ENCODE measurements around the gene RNGTT.
"Not testable (repeated sequence)": the region's sequence is repeated elsewhere in the genome, so short reads cannot be mapped to it uniquely, and the experiment has no call there.

RNGTT gene

DNA sequence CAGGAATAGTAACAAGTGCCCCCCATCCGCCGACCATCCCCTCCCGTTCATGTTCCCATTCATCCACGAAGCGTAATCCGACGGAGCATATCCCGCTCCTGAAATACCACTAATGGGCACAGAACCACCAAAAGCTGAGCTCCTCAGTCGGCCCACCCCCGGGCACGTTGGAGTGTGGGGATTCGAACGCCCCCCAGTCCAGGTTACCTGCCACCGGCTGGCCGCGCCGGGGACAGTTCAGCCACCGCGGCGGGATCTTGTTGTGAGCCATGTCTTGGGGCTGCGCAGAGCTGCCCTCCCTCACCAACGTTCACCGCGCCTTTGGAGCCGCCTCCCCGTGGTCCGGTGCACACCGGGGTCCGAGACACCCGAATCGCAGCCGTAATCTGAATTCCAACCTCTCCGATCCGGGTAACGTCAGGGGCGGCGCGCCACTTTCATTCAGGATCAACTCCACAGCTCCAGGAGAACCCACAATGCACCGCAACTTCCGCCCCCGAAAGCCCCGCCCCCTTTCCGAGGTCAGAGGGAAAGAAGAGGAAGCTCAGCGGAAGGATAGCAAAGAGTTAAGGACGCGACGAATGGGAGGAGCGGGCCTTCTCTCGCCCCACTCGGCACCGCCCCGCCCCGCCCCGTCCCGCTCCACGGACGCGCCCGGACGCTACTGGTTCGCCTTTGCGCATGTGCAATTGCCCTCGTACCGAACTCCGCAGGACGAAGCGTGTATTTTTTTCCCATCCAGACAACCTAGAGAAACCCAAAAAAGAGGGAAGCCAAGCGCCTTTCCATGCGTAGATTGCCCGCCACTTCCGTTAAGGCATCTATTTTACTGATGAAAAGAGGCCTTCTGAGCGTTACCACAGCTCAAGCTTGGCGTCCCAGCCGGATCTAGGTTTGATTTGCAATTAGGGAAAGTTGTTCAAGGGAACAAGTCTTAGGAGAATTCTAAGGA, at the start of gene RNGTT:
TSS of gene RNGTT (minus strand) at position 480 of the 952 bp plus-strand sequence. CDS start at position 271, 209 bp downstream.
- peak; percentile 99 for DNase-seq

DNA sequence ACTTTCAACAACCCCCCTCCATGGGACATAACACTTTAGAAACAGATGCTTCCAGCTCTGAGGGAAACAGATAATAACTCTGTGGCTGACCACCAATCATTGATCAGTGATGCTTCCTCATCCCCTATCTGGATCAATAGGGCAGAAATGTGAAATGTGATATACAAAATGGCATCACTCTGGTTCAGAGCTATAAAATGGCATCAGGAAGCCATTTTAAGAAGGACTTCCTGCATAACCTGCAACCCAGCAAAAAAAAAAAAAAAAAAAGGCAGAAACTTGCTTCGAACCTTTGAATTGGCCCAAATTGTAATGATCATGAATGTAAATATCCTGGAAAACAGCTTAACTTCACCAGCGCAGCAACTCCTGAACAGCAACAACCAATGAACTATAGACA, 48.0 kb upstream of the RNGTT start:
- DNase-seq = no peak

DNA sequence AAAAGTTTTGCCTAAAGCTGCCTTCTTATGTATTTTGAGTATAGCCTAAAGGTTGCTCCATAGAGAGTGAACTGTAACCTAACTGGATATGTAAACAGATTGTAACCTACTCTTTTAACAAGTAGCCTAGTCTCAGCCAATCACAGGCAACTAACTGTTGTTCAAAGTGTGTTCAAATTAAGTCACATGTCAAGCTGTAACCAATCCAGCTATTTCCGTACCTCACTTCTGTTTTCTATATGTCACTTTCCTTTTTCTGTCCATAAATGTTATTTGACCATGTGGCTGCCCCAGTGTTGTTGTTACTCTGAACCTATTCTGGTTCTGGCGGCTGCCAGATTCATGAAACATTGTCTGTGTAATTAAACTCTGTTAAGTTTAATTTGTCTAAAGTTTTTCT, 47.4 kb upstream of the RNGTT start:
- DNase-seq = no peak

DNA sequence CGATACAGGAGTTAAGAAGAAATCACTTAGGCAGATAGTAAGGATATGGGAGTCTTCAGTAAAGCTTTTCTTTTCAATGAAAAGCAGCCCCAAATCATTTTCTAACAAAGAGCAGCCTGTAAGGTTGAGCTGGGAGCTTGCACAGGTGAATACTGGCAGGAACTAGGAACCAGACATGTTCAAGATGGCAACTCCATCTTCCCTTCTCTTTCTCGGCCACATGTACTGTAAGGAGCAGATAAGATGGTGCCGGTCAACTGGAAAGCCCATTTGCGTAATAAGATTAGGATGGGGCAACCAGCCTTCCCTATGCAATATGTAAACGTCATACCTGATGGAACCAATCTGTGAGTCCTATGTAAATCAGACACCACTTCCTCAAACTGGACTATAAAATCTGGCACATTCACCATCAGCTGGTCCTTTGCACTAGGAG, 46.2 kb upstream of the RNGTT start:
- DNase-seq = no peak

DNA sequence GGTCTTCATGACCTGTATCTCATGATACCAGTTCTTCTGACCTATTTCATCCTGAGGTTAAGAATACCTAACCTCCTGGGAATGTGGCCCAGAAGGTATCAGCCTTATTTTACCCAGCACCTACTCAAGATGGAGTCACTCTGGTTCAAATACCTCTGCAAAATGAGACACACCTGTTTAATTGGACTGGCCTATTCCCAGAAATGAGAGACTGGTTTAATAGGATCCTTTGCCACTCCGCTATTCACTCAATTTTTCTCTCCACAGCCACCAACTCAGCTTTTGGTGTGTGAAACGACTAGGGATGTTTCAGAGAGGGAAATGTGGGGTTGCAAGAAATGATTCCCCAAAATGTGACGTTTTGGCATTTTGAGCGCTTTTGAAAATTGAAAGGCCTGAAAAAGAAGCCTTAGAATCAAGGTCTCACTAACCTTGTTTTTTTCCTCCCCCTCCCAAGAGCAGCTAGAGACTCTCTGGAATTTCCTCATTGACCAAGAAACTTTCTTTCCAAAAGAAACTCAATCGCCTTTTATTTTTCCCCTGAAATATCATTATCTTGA, 45.5 kb upstream of the RNGTT start:
- DNase-seq = no peak

DNA sequence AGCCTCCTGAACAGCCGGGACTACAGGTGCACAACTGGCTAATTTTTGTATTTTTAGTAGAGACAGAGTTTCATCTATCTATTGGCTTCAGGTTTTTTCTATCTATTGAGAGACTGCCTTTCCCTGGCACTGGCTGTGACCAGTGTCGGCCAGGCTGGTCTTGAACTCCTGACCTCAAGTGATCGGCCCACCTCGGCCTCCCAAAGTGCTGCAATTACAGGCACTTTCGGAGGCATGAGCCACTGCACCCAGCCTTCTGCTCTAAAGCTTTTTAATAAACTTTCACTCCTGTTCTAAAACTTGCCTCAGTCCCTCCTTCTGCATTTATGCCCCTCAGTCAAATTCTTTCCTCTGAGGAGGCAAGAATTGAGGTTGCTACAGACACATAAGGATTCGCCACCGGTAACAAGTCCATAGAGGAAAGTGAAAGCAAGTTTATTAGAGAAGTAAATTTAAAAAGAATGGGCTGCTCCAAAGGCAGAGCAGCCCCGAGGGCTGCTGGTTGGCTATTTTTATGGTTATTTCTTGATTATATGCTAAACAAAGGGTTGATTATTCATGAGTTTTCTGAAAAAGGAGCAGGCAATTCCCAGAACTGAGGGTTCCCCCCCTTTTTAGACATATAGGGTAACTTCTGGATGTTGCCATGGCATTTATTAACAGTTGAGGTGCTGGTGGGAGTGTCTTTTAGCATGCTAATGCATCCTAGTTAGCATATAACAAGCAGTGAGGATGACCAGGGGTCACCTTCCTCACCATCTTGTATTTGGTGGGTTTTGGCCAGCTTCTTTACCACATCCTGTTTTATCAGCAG, 44.8 kb upstream of the RNGTT start:
- DNase-seq = no peak

DNA sequence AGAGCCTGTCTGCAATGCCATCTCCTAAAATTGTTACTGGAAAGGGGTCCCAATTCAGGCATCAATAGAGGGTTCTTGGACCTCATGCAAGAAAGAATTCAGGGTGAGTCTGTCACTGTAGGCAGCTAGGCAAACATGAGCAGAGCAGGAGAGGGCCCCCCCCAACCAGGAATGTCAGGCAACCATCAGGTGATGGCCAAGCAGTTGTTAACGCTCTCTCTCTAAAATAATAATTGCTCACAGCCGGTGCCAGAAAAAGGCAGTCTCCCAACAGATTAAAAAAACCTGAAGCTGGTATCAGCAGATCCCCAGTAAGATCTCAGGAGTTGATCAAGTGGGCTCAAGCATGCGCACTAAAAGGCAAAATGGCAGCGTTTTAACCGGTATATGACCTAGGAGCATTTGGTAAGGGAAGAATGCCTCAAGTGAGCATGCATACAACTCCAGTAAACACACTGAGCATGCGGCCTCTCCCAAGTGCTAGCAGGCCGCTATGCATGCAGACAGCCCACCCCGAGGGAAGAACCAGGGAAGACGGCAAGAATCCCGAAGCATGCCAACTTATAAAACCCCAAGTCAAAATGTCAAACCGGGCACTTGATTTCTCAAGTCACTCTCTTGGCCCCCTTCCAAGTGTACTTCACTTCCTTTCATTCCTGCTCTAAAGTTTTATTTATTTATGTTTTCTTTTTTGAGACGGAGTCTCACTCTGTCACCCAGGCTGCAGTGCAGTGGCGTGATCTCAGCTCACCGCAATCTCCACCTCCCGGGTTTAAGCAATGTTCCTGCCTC, 44.0 kb upstream of the RNGTT start:
- no peak for DNase-seq

DNA sequence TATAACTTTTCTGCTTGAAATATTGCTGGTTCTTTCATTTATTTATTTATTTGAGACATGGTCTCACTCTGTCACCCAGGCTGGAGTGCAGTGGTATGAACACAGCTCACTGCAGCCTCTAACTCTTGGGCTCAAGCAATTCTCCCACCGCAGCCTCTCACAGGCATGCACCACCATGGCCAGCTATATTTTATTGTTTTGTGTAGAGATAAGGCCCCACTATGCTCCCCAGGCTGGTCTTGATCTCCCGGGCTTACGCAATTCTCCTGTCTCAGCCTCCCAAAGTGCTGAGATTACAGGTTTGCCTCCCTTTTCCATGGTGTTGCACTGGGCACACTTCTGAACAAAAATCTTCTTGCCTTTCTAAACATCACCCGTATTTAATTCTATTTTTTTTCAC, 39.1 kb upstream of the RNGTT start:
- DNase-seq = no peak

DNA sequence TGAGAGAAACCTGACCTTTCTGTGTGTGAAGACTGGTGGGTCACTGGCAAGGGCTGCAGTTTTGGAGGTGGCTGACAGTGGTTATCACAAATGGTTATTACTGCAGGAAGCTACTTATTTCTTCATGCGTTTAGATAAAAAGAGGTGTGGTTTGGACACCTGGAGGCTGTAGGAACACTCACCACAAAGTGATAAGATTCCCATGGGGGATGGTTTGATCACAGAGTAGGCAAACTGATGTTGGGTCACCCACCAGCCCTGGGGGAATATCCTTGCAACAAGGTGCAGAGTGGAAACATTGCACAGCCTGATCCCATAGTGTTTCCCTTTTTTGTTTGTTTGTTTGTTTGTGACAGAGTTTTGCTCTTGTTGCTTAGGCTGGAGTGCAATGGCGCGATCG, 33.9 kb upstream of the RNGTT start:
- DNase-seq = no peak

DNA sequence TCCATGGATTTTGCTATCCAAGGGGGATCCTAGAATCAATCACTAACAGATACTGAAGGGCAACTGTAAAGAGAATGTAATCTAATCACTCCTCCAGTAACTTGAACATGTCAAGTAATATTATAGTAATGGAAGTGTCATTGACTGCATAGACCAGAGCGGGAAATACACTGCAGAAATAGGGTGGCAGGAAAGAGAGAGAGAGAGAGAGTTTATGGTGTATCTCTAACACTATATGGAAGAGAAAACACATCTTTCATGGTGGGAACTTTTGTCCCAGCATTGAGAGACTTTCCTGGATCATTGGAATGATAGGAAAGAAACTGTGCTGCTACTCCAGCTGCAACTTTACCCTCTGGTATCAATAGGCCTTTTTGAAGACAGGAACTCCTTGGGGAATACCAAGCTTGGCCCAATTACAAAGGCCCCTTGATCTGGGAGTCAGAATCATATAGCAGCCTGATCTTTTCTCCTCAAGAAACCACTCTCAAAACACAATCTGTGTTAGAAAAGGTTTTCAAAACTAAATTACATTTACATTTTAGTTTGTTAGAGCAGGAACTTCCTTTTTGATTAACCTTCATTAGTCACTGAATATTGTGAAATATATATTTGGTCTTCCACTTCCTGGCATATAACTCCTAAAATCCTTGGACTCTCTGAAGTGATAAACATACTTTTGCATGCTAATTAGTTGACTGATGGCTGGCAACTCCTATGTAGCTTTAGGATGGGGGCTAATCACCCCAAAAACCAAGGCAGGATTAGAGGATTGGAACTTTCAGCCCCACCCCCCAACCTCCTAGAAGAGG, 29.5 kb upstream of the RNGTT start:
- no peak for DNase-seq

DNA sequence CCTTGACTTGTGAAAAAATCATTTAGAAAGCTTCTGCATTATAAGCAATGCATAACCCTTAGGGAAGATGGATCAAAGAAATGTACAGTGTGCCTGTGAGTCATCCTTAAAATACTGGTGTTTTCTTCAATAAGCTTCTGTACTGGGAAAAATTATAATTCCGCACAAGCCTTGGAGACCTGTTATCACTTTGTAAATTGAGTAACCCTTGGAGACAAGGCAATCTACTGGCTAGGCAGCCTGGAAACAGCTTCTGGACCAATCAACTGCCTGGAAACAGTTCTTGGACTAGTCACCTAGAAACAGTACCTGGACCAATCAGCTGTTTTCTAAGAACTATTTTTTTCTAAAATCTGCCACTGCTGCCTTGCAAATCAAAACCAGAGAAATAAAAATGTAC, 25.8 kb upstream of the RNGTT start:
- DNase-seq = no peak

DNA sequence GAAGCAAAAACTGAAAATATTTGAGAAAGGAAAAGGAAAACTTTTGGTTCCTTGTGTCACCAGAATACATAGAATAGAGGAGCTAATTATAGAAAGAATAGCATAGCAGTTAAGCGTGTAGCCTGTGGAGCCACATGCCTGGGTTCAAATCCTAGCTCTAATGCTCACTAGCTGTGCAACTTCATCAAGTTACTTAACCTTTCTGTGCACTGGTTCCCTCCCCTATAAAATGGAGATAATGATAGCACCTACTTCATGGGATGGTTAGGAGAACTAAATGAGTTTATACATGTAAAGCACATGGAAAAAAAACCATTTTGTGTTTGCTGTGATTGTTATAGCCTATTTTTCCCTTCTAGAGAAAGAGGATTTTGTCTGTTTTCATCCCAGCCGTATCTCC, 24.5 kb upstream of the RNGTT start:
- no peak for DNase-seq

DNA sequence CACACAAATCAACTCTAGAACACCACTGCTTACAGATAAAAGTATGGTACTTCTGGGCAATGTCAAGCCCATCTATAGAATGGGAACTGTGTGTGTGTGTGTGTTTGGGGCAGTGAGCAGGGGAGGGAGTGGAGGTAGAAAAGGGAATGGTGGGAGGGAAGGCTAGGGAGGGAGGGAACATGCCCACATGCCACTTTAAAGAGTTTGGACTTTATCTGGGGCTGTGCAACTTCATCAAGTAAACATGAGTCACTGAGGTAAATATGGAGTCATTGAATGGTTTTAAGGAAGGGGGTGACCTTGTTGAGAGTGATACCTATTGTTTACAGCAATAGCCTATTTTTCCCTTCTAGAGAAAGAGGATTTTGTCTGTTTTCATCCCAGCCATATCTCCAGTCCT, 22.5 kb upstream of the RNGTT start:
- DNase-seq = no peak

DNA sequence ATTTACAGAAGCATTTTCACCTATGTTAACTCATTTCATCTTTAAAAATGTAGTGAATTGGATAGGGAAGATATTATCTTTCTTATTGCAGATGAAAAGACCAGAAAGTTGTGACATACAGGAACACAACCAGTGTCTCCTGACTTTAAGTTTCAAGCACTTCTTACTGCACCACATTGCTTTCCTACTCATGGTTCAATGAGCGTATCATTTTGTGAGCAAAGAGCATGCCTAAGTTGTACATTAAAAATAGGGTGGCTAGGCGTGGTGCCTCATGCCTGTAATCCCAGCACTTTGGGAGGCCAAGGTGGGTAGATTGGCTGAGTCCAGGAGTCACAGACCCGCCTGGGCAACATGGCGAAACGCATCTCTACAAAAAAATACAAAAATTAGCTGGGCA, 21.2 kb upstream of the RNGTT start:
- no peak for DNase-seq

DNA sequence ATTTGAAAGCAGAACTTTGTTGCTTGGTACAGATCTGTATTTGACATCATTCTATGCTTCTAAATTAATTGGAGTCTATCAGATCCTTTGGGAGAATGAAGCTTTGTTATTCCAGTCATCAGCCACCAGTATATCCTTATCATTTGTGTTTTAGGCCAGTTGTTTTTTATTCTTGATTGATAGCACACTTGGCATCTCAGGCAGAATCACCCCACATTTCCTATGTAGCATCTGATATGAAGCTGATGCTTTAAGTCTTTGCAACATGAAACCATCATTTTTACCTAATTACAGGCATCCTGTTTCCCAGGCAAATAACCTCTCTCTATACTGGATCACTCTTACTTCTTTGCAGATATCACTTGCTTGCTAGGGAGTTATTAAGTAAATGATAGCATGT, 20.7 kb upstream of the RNGTT start:
- no peak for DNase-seq

DNA sequence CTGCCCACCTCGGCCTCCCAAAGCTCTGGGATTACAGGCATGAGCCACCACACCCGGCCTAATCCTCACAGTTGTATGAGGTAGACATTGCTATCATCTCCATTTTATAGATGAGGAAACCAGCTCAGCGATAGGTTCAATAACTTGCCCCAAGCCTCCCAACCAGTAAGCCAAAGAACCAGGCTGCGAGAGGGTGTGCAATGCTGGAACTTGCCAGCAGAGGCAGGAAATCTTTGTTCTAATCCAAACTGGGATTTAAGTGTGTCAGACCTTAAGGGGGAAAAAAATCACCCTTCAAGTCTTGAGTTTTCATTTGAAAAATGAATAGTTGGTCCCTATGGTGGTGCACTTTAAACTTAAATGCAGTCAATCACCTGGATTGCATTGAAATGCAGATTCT, 20.1 kb upstream of the RNGTT start:
- DNase-seq = no peak

DNA sequence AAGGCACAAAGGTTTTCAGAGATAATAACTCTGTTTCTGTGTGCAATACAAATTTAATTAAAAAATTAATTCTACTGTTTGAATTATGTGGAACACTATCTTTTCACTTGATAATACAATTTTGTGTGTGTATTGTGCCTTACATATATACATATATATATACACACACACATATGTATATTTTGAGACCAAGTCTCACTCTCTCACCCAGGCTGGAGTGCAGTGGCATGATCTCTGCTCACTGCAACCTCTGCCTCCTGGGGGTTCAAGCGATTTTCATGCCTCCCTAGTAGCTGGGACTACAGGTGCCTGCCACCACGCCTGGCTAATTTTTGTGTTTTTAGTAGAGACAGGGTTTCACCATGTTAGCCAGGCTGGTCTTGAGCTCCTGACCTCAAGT, 19.7 kb upstream of the RNGTT start:
- not testable (repeated sequence) for DNase-seq

DNA sequence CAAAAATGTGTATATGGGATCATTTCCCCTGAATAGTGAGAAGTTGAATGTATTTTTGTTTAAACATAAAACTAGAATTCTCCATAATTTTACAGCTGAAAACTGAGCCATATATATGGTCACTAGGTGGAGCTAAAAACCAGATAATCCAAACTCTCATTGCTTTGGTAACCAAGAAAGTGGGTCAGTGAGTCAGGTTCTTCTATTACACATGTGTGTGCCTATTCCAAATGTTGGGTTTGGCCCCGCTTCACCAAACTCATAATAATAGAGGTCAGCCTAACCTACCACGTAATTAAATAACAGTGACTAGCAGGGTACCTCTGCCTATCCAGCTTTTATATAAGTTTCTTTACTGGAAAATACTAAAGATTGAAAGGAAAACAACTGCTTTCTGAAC, 19.3 kb upstream of the RNGTT start:
- peak; percentile 33 for DNase-seq

DNA sequence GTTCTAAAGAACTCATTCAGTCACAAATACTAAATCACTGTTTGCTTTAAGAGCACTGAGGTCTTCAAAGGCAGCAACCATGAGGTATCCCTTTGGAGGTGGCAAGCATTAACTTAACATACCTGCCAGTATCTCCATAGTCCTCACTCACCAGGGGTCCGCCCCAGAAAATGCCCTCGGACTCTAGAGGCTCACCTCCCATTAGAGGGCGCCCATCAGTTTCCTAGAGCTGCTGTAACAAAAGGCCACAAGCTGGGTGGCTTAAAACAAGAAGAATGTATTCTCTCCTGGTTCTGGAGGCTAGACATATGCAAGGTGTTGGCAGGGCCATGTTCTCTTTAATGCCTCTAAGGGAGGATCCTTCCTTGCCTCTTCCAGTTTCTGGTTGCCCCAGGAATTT, 12.0 kb upstream of the RNGTT start:
- no peak for DNase-seq

DNA sequence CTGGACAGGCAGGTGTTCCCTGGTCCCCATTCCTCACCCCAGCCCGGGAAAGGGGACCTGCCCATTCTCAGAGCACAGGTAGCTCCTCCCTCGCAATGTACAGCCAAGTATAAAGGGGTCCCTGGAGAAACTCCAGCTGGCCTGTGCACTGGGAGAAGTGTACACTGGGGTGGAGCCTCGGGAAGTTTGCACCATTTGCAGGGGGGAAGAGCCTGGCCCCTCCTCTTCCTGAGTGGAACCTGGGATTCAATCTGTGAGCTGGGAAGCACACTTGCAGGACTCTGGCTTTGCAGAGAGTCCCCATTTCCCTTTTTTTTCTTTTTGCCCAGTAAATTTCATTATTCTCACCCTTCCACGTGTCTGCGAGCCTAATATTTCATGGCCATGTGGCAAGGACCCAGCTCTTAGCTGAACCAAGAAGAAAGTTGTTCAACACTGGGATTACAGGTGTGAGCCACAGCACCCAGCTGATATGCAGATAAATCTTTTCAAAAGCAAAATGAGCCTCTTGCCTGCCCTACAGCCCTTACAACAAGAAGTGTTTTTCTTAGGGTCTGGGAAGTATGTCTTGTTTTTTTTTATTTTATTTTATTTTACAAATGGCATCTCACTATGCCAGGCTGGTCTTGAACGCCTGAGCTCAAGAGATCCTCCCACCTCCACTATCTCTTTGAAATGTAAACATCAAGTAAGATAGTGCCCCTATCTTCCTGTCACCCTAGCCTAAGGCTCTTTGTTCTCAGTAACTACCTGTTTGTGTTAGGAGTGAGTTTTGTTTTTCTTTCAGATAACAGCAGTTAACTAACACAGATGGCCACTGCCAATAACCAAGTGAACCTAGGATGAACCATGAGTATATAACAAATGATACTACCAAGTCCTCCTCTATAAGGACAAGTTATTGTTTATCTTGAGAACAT, 9.3 kb upstream of the RNGTT start:
- no peak for DNase-seq

DNA sequence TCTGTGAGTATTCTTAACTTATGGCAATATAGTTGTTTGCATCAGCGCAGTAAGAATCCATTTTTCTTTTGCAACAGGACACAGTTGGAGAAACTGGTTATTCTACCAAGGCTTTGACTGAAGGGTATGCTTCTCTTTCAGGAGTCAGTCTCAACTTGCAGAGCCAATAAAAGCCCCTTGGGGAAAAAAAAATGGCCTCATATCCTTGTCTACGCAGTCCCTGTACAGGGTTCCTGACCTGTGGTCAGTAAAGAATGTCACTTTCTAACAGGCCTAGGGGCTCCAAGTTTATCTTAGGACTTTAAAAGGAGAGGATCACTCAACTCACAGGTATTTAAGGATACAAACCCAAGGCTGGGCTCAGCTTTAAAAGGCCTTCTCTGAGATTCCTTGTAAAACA, 6.9 kb upstream of the RNGTT start:
- no peak for DNase-seq

Measured in stimulated activated CD4-positive, alpha-beta T cell treated with anti-CD3 and anti-CD28 coated beads, Interleukin-4, amount 100 ng/mL, for 24 hours (primary cell).